ENCODE data around the gene NDUFA11. TPM values are rescaled to one million over a fixed set of nuclear protein-coding genes. Genes with fewer than 3 reads are reported as not detected.

The NDUFA11 gene
- polyA plus RNA-seq, 4 donors, result 146 to 245 (median 156) TPM

- DNase-seq (ENCODE audit: low read depth in 4 of 4, low spot score in 3 of 4), result no peak
These were observed 29.9 kb upstream of the NDUFA11 start for GRCh38 chr19:5933391-5934068.

GRCh38 chr19:5932609-5933262 is 29.1 kb upstream of the NDUFA11 start:
- DNase-seq (ENCODE audit: low read depth in 4 of 4, low spot score in 3 of 4), result no peak

GRCh38 chr19:5932146-5932545 is 28.6 kb upstream of the NDUFA11 start:
- no peak for DNase-seq (ENCODE audit: low read depth in 4 of 4, low spot score in 3 of 4)

- DNase-seq (ENCODE audit: low read depth in 4 of 4, low spot score in 3 of 4), result no peak
These were observed 27.7 kb upstream of the NDUFA11 start for GRCh38 chr19:5931251-5931650.

- no peak for DNase-seq (ENCODE audit: low read depth in 4 of 4, low spot score in 3 of 4)
These were observed 26.0 kb upstream of the NDUFA11 start for GRCh38 chr19:5929625-5930024.

- no peak for DNase-seq (ENCODE audit: low read depth in 4 of 4, low spot score in 3 of 4)
These were observed 25.6 kb upstream of the NDUFA11 start for GRCh38 chr19:5929179-5929578.

- no peak for DNase-seq (ENCODE audit: low read depth in 4 of 4, low spot score in 3 of 4)
These were observed 23.8 kb upstream of the NDUFA11 start for GRCh38 chr19:5927441-5927821.

GRCh38 chr19:5926641-5927440 is 23.3 kb upstream of the NDUFA11 start:
- DNase-seq (ENCODE audit: low read depth in 4 of 4, low spot score in 3 of 4), result no peak

GRCh38 chr19:5925830-5926427 is 22.3 kb upstream of the NDUFA11 start:
- no peak for DNase-seq (ENCODE audit: low read depth in 4 of 4, low spot score in 3 of 4)

- no peak for DNase-seq (ENCODE audit: low read depth in 4 of 4, low spot score in 3 of 4)
These were observed 19.8 kb upstream of the NDUFA11 start for GRCh38 chr19:5923356-5923755.

GRCh38 chr19:5922161-5922545 is 18.6 kb upstream of the NDUFA11 start:
- no peak for DNase-seq (ENCODE audit: low read depth in 4 of 4, low spot score in 3 of 4)

GRCh38 chr19:5921516-5922160 is 18.0 kb upstream of the NDUFA11 start:
- no peak for DNase-seq (ENCODE audit: low read depth in 4 of 4, low spot score in 3 of 4)

GRCh38 chr19:5918463-5919079 is 15.0 kb upstream of the NDUFA11 start:
- DNase-seq (ENCODE audit: low read depth in 4 of 4, low spot score in 3 of 4), result no peak

- DNase-seq (ENCODE audit: low read depth in 4 of 4, low spot score in 3 of 4), result no peak
These were observed 14.0 kb upstream of the NDUFA11 start for GRCh38 chr19:5917431-5918107.

- DNase-seq (ENCODE audit: low read depth in 4 of 4, low spot score in 3 of 4), result no peak
These were observed 12.7 kb upstream of the NDUFA11 start for GRCh38 chr19:5916181-5916708.

GRCh38 chr19:5915782-5916165 is 12.2 kb upstream of the NDUFA11 start:
- no peak for DNase-seq (ENCODE audit: low read depth in 4 of 4, low spot score in 3 of 4)

- no peak for DNase-seq (ENCODE audit: low read depth in 4 of 4, low spot score in 3 of 4)
These were observed 11.6 kb upstream of the NDUFA11 start for GRCh38 chr19:5914946-5915781.

GRCh38 chr19:5914358-5914774 is 10.8 kb upstream of the NDUFA11 start:
- no peak for DNase-seq (ENCODE audit: low read depth in 4 of 4, low spot score in 3 of 4)
